Uterus (tissue), 4 donors: ENCODE data around the gene LRSAM1. TPM values are rescaled to one million over a fixed set of nuclear protein-coding genes. Genes with fewer than 3 reads are reported as not detected.
A peak's percentile ranks its signal among the peaks of the same experiment; 100 is the strongest.

ENCODE experiments used
- DNase-seq, 2 donors: peaks; one replicate each; pipeline ENCODE4 v3.0.0-alpha.2; 2019 to 2020
- H3K27ac ChIP-seq, 2 donors: fragments of 200-600 bp; sonication (generic); 1 replicate in 1 of 2; 2 replicates in 1 of 2; pipeline ENCODE4 v1.5.1; 2016 to 2018
- H3K27me3 ChIP-seq, 2 donors: fragments of 200-600 bp; sonication (generic); one replicate each; pipeline ENCODE4 v1.5.1; 2018 to 2019; ENCODE audit warnings: control low read depth in 1 of 2
- H3K36me3 ChIP-seq, 2 donors: fragments of 200-600 bp; sonication (generic); one replicate each; pipeline ENCODE4 v1.5.1; 2019; ENCODE audit warnings: control low read depth in 1 of 2
- H3K4me1 ChIP-seq, 2 donors: fragments of 200-600 bp; sonication (generic); one replicate each; pipeline ENCODE4 v1.5.1; 2018 to 2019; ENCODE audit warnings: control low read depth in 1 of 2
- H3K4me3 ChIP-seq, 2 donors: fragments of 200-600 bp; sonication (generic); 1 replicate in 1 of 2; 2 replicates in 1 of 2; pipeline ENCODE4 v1.5.1; 2018 to 2019; ENCODE audit warnings: mild to moderate bottlenecking in 1 of 2
- H3K9me3 ChIP-seq, 2 donors: fragments of 200-600 bp; sonication (generic); one replicate each; pipeline ENCODE4 v1.5.1; 2019; ENCODE audit warnings: control low read depth in 1 of 2
- POLR2A ChIP-seq, 2 donors: fragments of 450-650 bp; IDR thresholded peaks; one replicate each; pipeline ENCODE4 v1.6.1; 2016; ENCODE audit warnings: antibody characterized with exemption in 2 of 2, mild to moderate bottlenecking in 1 of 2, moderate library complexity in 1 of 2
- intact Hi-C: fragments of 100-400 bp; cut with DNase I; formaldehyde crosslinking; loops from one replicate; pipeline ENCODE4 v1.15.1; 2023; ENCODE audit warnings: low total_unique reads
- total RNA-seq, 4 donors: library from RNA; depleted of rRNA in 3 of 4; stranded (reverse); fragments of >200 nt in 3 of 4; gene quantifications; one replicate each; pipeline versions ENCODE4 v1.1.0 to v1.2.4, GENCODE V29; 2014 to 2023
- TF ChIP-seq, protein P1 (sequence below), 4 experiments: fragments of 200-600 bp in 2 of 4; fragments of 450-650 bp in 2 of 4; sonication (generic) in 2 of 4; IDR thresholded peaks; one replicate each; pipeline ENCODE4 v1.5.1; 2016 to 2019; ENCODE audit warnings: antibody characterized with exemption in 4 of 4, mild to moderate bottlenecking in 2 of 4, moderate library complexity in 1 of 4
- donor health status: DM: yes; HTN: yes; CAD: no.

LRSAM1 gene
- total RNA-seq, 4 donors from 2014 or later = 6.5 to 25.9 (median 11.3) TPM

DNA sequence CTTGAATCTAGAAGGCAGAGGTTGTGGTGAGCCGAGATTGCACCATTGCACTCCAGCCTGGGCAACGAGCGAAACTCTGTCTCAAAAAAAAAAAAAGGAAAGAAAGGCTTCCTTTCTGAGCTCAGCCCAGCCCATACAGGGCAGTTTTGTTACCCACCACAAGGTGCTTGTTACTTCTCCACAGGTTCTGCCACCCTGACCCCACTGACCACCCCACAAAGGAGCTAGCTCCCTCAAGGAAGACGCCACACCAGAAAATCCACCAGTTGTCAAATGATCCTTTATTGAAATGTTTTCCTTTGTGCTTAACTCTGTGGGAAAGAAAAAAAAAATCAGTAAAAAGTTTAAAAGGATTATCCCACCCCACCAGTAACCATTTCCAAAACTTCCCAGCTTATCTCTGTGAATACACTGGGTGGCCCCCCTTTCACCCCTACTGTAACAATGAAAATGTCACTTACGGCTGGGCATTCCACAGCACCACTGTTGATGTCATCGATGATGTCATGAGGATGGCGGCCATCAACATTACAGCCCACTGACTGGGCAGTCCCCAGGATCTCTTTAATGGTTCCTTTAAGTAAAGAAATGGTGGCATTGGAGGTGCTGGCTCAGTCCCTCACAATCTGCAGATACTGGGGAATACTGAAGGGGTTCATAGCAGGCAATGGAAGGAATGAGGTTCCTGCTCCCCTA is 3.7 kb upstream of the LRSAM1 start:
- no peak overlapping the region for H3K27ac ChIP-seq
- H3K9me3 ChIP-seq = no peaks in the 10 kb centered on the region
- no peaks in the 10 kb centered on the region for H3K27me3 ChIP-seq
- peaks cover 2 to 14% of the 10 kb centered on the region in 2 donors for H3K4me1 ChIP-seq
- no peaks in the 10 kb centered on the region for H3K36me3 ChIP-seq
- TF ChIP-seq, protein P1, sequence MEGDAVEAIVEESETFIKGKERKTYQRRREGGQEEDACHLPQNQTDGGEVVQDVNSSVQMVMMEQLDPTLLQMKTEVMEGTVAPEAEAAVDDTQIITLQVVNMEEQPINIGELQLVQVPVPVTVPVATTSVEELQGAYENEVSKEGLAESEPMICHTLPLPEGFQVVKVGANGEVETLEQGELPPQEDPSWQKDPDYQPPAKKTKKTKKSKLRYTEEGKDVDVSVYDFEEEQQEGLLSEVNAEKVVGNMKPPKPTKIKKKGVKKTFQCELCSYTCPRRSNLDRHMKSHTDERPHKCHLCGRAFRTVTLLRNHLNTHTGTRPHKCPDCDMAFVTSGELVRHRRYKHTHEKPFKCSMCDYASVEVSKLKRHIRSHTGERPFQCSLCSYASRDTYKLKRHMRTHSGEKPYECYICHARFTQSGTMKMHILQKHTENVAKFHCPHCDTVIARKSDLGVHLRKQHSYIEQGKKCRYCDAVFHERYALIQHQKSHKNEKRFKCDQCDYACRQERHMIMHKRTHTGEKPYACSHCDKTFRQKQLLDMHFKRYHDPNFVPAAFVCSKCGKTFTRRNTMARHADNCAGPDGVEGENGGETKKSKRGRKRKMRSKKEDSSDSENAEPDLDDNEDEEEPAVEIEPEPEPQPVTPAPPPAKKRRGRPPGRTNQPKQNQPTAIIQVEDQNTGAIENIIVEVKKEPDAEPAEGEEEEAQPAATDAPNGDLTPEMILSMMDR (IDR thresholded peaks at IDR 0.05) = no peak
- TF ChIP-seq POLR2A (IDR thresholded peaks at IDR 0.05) = no peak
- DNase-seq = no peak
- intact Hi-C loops = no loop called here
- H3K4me3 ChIP-seq = no peak overlapping the region

DNA sequence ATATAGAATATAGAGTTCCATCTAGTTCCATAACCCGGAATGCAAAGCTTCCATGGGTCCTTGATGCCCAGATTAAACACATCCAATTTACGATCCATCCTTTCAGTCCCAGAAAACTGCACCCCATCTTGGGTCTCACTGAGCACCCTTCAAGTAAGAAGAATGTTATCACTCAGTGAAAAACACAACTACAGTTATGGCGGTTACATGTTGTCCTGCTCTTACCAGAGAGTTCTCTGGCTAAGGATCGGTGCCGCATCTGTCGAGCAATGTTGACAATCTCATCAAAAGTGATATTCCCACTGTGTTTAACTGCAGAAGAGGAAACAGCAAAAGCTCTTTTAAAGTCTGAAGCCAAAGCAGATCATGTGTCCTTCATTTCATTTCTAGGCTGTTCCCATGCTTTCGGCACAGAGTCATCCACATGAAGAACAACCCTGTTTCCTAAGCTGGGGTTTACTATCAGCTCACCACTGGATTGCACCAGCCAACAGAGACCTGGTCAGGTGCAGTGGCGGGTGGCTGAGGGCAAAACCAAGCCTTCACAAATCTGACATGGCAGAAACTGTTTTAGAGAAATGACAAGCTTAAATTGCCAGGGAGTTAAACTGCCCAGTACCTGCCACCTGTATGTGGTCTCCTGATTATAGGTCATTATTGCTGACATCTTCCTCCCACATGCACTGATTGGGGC is 3.1 kb upstream of the LRSAM1 start:
- H3K27me3 ChIP-seq = no peaks in the 10 kb centered on the region
- TF ChIP-seq, protein P1 (IDR thresholded peaks at IDR 0.05) = no peak
- TF ChIP-seq POLR2A (IDR thresholded peaks at IDR 0.05) = no peak
- peaks cover 5 to 15% of the 10 kb centered on the region in 2 donors for H3K4me1 ChIP-seq
- DNase-seq = no peak
- no peaks in the 10 kb centered on the region for H3K36me3 ChIP-seq
- no peak overlapping the region for H3K27ac ChIP-seq
- no peaks in the 10 kb centered on the region for H3K9me3 ChIP-seq
- intact Hi-C loops = no loop called here
- H3K4me3 ChIP-seq = no peak overlapping the region

DNA sequence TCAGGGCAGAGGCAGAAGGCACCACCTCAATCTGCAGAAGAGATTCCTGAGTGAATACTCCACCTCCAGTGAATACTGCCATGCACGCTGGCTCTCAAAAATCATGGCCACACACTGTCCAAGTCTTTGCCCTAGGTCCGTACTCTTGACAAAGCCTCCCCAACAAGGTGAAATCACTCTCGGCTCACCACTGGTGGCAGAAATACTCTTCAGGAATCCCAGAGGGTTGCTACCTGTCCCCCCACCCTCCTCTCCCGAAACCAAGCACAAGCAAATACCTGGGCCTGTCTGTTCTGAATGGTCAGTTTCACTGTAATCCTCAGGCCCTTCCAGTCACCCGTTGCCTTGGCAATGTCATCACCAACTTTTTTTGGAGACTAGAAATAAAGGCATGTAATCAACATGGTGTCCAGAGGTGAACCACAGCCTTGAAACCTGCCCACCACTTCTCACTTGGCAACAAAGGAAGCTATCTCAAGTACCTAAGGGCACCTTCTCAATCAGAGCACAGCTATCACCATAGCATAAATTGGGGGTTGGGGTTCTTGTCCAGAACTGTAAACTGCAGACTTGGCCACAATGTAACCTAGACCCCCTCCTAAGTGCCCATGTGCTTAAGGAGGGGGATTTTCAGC is 1.9 kb upstream of the LRSAM1 start:
- H3K27ac ChIP-seq = peak overlapping the region; percentile 88 to 95
- no peak for TF ChIP-seq POLR2A (IDR thresholded peaks at IDR 0.05)
- TF ChIP-seq, protein P1 (IDR thresholded peaks at IDR 0.05) = no peak
- no peaks in the 10 kb centered on the region for H3K27me3 ChIP-seq
- intact Hi-C loops = no loop called here
- H3K4me1 ChIP-seq = peaks cover 5 to 15% of the 10 kb centered on the region in 2 donors
- peak overlapping the region in 1 of 2 donors; percentile 75 for H3K4me3 ChIP-seq
- H3K9me3 ChIP-seq = no peaks in the 10 kb centered on the region
- DNase-seq = no peak
- no peaks in the 10 kb centered on the region for H3K36me3 ChIP-seq

DNA sequence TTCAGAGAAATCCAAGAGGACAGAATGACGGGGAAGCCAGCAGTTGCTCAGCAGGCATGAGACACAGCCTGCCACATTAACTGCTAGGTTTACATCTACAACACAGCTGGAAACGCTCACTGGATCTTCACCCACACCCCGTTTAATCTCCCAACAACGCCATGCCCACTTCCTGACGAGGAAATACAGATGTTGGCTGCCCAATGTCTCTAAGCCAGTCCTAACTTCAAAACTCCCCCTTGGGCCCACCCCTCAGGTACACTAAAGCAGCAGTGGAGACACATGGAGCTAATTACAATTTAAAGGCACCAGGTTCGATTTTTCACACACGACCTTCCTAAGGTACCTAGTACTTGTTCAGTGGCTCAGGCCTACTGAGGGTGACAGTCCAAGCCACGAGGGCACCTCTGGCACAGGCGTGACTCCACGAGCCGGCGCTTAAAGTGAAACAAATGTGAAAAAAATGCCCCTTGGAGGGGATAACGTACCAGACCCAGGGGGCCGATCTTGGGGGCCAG is 1.0 kb upstream of the LRSAM1 start:
- no peak for TF ChIP-seq POLR2A (IDR thresholded peaks at IDR 0.05)
- TF ChIP-seq, protein P1 (IDR thresholded peaks at IDR 0.05) = no peak
- peak in 1 of 2 donors; percentile 30 for DNase-seq
- intact Hi-C loops = no loop called here

DNA sequence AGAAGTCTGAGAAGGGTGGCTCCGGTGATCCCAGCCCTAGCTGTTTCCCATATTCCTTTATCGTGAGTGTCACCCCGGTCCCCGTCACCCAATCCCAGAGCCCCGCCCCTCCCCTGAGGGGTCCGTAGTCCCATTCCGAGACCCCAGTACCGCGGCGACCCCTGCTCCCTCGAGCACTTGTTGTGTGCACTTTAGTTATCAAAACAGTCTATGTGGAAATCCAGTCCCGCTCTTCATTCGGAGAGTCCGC is 223 bp downstream of the LRSAM1 start:
- H3K4me3 ChIP-seq = peak overlapping the region; percentile 75 to 79
- H3K9me3 ChIP-seq = no peaks in the 10 kb centered on the region
- H3K36me3 ChIP-seq = no peaks in the 10 kb centered on the region
- intact Hi-C loops = no loop called here
- no peaks in the 10 kb centered on the region for H3K27me3 ChIP-seq
- DNase-seq = no peak
- H3K4me1 ChIP-seq = peaks cover 5 to 15% of the 10 kb centered on the region in 2 donors
- peak overlapping the region; percentile 88 to 95 for H3K27ac ChIP-seq
- no peak for TF ChIP-seq POLR2A (IDR thresholded peaks at IDR 0.05)
- TF ChIP-seq, protein P1 (IDR thresholded peaks at IDR 0.05) = no peak

More for the DNA sequence above, 1.0 kb upstream of the LRSAM1 start:
- peaks cover 5 to 15% of the 10 kb centered on the region in 2 donors for H3K4me1 ChIP-seq
- no peaks in the 10 kb centered on the region for H3K9me3 ChIP-seq
- no peaks in the 10 kb centered on the region for H3K36me3 ChIP-seq
- no peaks in the 10 kb centered on the region for H3K27me3 ChIP-seq
- peak overlapping the region; percentile 88 to 95 for H3K27ac ChIP-seq
- peak overlapping the region; percentile 75 to 79 for H3K4me3 ChIP-seq
